GM12865 (cell line): Measurements from ENCODE around the gene CALHM1.

ENCODE experiments used
- DNase-seq: peaks from one replicate; pipeline ENCODE4 v3.0.0; 2010; ENCODE audit warnings: low read depth
- H3K4me3 ChIP-seq: 2 replicates; pipeline ENCODE4 v1.5.1; 2011; ENCODE audit warnings: mild to moderate bottlenecking, low read depth, low read length, control low read depth
- TF ChIP-seq, protein P1 (sequence below): IDR thresholded peaks from 2 replicates; pipeline ENCODE4 v1.5.1; 2011; ENCODE audit warnings: low read length, control low read depth, low read depth, inconsistent platforms; ENCODE audit not compliant: insufficient read depth; ENCODE audit errors: missing control alignments

The CALHM1 gene

DNA sequence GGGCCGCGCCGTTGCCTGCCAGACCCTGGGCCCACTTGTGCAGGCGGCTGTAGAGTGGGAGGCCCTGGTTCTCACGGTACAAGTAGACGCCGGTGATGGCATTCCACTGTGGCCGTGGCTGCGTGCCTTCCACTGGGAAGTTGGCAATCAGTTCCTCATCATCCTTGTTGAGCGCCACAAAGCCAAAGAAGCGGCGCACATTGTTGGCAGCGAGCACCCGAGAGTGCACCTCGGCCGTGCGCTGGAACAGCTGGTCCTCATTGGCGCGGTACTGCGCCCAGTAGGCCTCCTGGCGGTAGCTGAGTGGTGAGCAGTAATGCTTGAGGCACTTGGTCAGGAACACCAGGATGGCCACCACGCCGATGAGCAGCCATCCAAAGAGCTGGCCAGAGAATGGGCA lies 11.5 kb downstream of the CALHM1 start:
- TF ChIP-seq, protein P1, sequence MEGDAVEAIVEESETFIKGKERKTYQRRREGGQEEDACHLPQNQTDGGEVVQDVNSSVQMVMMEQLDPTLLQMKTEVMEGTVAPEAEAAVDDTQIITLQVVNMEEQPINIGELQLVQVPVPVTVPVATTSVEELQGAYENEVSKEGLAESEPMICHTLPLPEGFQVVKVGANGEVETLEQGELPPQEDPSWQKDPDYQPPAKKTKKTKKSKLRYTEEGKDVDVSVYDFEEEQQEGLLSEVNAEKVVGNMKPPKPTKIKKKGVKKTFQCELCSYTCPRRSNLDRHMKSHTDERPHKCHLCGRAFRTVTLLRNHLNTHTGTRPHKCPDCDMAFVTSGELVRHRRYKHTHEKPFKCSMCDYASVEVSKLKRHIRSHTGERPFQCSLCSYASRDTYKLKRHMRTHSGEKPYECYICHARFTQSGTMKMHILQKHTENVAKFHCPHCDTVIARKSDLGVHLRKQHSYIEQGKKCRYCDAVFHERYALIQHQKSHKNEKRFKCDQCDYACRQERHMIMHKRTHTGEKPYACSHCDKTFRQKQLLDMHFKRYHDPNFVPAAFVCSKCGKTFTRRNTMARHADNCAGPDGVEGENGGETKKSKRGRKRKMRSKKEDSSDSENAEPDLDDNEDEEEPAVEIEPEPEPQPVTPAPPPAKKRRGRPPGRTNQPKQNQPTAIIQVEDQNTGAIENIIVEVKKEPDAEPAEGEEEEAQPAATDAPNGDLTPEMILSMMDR = no peak
- no peak for DNase-seq
- H3K4me3 ChIP-seq = no peak overlapping the region

DNA sequence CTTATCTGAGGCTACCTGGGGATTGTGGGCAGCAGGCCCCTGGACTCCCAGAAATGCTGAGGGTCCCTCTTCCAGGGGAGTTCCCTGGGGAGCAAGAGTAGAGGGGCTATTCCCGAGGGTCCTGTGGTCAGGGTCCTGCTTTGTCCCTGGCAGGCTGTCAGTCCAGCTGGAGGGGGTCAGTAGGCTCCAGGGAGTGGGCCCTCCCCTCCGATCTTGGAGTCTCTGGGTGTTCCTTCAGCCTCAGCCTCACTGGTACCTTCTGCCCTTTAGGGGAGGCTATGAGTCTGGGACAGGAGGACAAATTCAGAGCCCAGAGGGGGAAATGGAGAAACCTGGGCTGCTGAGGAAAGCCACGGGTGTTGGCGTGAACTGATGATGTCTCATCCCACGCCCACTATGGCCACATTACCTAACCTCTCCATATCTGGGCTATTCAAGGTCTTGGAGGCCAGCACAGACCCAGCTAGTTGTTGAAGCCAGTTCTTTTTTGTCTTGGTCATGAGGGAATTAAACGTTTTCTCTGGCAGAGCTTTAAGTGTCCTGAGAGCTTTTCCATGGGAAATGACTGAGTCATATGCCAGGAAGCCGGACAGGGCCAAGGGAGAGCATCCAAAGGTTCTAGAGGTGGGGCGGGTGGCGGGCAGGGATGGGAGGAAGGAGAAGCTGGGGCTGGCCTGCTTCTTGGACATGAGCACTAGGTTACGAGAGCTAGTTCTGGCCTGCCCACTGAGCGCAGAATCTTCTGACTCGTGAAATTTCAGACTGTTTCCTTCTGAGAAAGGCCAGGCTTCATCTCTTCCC lies 12.7 kb downstream of the CALHM1 start:
- H3K4me3 ChIP-seq = no peak overlapping the region
- DNase-seq = no peak
- TF ChIP-seq, protein P1 = no peak

DNA sequence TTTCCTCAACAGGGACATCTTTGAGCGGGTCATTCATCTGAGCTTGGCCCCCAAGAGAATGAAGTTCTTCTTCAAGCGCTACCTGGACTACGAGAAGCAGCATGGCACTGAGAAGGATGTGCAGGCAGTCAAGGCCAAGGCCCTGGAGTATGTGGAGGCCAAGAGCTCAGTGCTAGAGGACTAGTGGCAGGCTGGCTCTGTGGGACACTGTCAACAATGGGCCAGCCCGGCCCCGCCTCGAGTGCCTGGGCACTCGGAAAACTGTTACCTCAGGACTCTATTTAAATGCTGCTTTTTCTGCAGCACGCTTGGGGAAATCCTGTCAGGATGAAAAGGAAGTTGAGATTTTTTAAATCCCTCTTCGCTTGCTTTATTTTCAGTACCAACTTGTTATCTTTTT lies 13.3 kb downstream of the CALHM1 start:
- H3K4me3 ChIP-seq = no peak overlapping the region
- TF ChIP-seq, protein P1 = no peak
- DNase-seq = no peak

DNA sequence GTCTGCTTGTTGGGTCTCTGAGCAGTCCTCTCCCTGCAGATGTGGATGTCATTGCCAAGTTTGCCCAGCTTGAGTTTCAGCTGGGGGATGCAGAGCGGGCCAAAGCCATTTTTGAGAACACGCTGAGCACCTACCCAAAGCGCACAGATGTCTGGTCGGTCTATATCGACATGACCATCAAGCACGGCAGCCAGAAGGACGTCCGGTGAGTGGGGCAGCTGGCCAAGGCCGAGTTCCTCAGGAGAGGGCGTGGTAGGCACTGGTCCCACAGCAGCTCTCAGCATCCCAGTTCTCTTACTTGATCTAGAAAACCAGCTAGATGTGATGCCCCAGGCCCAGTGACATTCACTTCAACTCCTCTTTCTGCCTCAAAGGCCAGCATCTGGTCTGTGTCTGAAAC lies 14.2 kb downstream of the CALHM1 start:
- TF ChIP-seq, protein P1 = no peak
- DNase-seq = no peak
- H3K4me3 ChIP-seq = no peak overlapping the region

DNA sequence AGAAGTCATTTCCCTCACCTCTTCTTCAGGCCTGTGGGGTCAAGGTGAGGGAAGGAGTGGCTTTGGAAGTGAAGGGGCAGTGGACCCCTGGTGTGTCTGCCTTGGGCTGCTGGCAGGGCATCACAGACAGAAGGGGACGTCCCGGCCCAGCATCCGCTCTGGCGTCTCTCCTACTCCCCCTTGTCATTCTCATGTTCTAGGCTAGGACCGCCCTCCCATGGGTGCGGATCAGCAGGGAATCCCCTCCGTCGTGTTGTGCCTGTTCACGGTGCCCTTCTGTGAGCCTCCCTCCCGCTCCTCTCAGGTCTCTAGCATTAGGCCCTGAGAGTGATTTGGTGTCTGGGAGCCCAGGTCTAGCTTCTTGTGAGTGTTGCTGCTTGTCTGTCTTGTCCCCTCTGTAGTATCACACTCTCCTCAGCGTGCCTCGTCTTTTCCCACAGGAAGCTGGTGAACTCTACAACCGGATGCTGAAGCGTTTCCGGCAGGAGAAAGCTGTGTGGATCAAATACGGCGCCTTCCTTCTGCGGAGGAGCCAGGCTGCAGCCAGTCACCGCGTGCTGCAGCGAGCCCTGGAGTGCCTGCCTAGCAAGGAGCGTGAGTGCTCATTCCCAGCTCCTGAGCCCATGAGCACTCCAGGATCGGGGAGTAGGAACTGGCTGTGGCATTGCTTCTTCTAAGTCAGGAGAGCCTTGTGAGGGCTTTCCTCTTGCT lies 15.1 kb downstream of the CALHM1 start:
- H3K4me3 ChIP-seq = no peak overlapping the region
- no peak for DNase-seq
- TF ChIP-seq, protein P1 = no peak

DNA sequence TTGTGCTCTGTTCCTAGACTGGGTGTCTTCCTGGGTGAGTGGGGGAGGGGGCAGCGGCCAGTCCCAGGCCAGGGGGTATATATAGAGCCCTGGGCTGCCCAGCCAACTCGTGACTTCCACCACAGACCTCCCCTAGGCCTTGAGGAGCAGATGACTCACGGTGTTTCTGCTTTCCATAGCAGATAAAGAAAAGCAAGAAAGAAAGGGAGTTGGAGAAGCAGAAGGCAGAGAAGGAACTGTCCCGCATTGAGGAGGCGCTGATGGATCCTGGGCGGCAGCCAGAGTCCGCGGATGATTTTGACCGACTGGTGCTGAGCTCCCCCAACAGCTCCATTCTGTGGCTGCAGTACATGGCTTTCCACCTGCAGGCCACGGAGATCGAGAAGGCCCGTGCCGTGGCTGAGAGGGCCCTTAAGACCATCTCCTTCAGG lies 16.7 kb downstream of the CALHM1 start:
- no peak for DNase-seq
- H3K4me3 ChIP-seq = no peak overlapping the region
- TF ChIP-seq, protein P1 = no peak
